Measurements from ENCODE around the gene NELL1.

DNA sequence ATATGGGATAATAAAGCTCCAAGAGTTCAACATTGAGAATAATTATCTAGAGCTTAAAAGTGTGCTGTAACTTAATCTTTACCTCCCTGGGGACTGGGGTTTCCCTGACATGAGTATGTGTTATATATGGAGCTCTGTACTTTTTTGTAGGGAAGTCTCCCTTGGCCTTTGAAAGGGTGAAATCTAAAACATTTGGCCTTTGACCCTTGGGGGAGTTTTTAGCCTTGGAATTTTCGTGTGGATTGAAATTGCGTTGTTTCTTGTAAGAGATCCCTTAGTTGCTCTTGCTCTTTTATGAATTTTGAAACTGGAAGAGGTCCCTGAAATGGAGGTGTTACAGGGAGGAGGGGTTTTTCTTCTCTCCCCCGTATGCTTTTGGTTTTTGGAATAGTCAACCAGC lies 450.0 kb downstream of the NELL1 start:
- TF ChIP-seq SMC3 (IDR thresholded peaks at IDR 0.05; ENCODE audit: low read depth, low read length) (no peak), GABPA (IDR thresholded peaks at IDR 0.05; ENCODE audit: low read depth) (no peak), MAX (IDR thresholded peaks at IDR 0.05; ENCODE audit: low read depth) (no peak), SIN3A (IDR thresholded peaks at IDR 0.05; ENCODE audit: borderline replicate concordance, low read depth, low read length) (no peak), RFX5 (IDR thresholded peaks at IDR 0.05; ENCODE audit: low read length) (no peak), RAD21 (IDR thresholded peaks at IDR 0.05; ENCODE audit: low read length) (no peak), USF2 (IDR thresholded peaks at IDR 0.05; ENCODE audit: borderline replicate concordance, low read depth, low read length) (no peak), CHD2 (IDR thresholded peaks at IDR 0.05; ENCODE audit: low read length, partially characterized antibody) (no peak)
- TF ChIP-seq, protein P1, sequence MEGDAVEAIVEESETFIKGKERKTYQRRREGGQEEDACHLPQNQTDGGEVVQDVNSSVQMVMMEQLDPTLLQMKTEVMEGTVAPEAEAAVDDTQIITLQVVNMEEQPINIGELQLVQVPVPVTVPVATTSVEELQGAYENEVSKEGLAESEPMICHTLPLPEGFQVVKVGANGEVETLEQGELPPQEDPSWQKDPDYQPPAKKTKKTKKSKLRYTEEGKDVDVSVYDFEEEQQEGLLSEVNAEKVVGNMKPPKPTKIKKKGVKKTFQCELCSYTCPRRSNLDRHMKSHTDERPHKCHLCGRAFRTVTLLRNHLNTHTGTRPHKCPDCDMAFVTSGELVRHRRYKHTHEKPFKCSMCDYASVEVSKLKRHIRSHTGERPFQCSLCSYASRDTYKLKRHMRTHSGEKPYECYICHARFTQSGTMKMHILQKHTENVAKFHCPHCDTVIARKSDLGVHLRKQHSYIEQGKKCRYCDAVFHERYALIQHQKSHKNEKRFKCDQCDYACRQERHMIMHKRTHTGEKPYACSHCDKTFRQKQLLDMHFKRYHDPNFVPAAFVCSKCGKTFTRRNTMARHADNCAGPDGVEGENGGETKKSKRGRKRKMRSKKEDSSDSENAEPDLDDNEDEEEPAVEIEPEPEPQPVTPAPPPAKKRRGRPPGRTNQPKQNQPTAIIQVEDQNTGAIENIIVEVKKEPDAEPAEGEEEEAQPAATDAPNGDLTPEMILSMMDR (IDR thresholded peaks at IDR 0.05) = no peak
